Neuronal stem cell (in vitro differentiated cells): ENCODE measurements around the gene ABI3BP. TPM values are rescaled to one million over a fixed set of nuclear protein-coding genes. Genes with fewer than 3 reads are reported as not detected.

Source experiments
- DNase-seq: peaks from one replicate; pipeline ENCODE4 v3.0.0-alpha.2; 2013; ENCODE audit warnings: low spot score
- H2AFZ ChIP-seq: one replicate; pipeline ENCODE4 v1.6.1; 2013; ENCODE audit warnings: mild to moderate bottlenecking, low read length, inconsistent platforms
- H2AK5ac ChIP-seq: 2 replicates; pipeline ENCODE4 v1.6.1; 2013; ENCODE audit warnings: low read depth, mild to moderate bottlenecking, inconsistent platforms, low read length, moderate library complexity, mixed read lengths
- H2BK120ac ChIP-seq: 2 replicates; pipeline ENCODE4 v1.6.1; 2013; ENCODE audit warnings: low read depth, mild to moderate bottlenecking, inconsistent platforms, low read length, moderate library complexity, mixed read lengths
- H2BK12ac ChIP-seq: one replicate; pipeline ENCODE4 v1.6.1; 2013; ENCODE audit warnings: low read length, inconsistent platforms
- H2BK15ac ChIP-seq: 2 replicates; pipeline ENCODE4 v1.6.1; 2013; ENCODE audit warnings: mild to moderate bottlenecking, low read length, inconsistent platforms, mixed read lengths
- H2BK5ac ChIP-seq: one replicate; pipeline ENCODE4 v1.6.1; 2013; ENCODE audit warnings: inconsistent platforms, mild to moderate bottlenecking, low read length, moderate library complexity
- H3K14ac ChIP-seq: one replicate; pipeline ENCODE4 v1.6.1; 2013; ENCODE audit warnings: low read length, inconsistent platforms
- H3K18ac ChIP-seq: 2 replicates; pipeline ENCODE4 v1.6.1; 2013; ENCODE audit warnings: low read length, inconsistent platforms
- H3K23ac ChIP-seq: 2 replicates; pipeline ENCODE4 v1.6.1; 2013; ENCODE audit warnings: low read depth, mild to moderate bottlenecking, mixed read lengths, low read length, inconsistent platforms; ENCODE audit not compliant: poor library complexity
- H3K27ac ChIP-seq: replicated peaks from 3 replicates; pipeline ENCODE4 v1.5.1; 2013; ENCODE audit warnings: low read length, inconsistent platforms
- H3K27me3 ChIP-seq, 3 experiments: 2 replicates each; pipeline ENCODE4 v1.6.1; 2013; ENCODE audit warnings: low read length in 3 of 3, mild to moderate bottlenecking in 2 of 3, inconsistent platforms in 1 of 3, low read depth in 1 of 3, mixed read lengths in 1 of 3, moderate library complexity in 1 of 3; ENCODE audit not compliant: control insufficient read depth in 3 of 3, insufficient read depth in 3 of 3
- H3K36me3 ChIP-seq, 2 donors: replicated peaks in 1 of 2; 2 replicates each; pipeline ENCODE4 v1.6.1; 2013; ENCODE audit warnings: low read length in 2 of 2; ENCODE audit not compliant: control insufficient read depth in 2 of 2, insufficient read depth in 2 of 2
- H3K4ac ChIP-seq: 2 replicates; pipeline ENCODE4 v1.6.1; 2013; ENCODE audit warnings: inconsistent platforms, mild to moderate bottlenecking, low read length, moderate library complexity
- H3K4me1 ChIP-seq, 2 donors: 1 replicate in 1 of 2; 2 replicates in 1 of 2; pipeline ENCODE4 v1.6.1; 2013; ENCODE audit warnings: low read length in 2 of 2, low read depth in 1 of 2; ENCODE audit not compliant: control insufficient read depth in 2 of 2, insufficient read depth in 1 of 2
- H3K4me2 ChIP-seq: one replicate; pipeline ENCODE4 v1.6.1; 2013; ENCODE audit warnings: mild to moderate bottlenecking, low read length, inconsistent platforms; ENCODE audit not compliant: insufficient read depth, poor library complexity, severe bottlenecking
- H3K4me3 ChIP-seq, 2 donors: 2 replicates each; pipeline ENCODE4 v1.5.1; 2013; ENCODE audit warnings: low read length in 2 of 2, mild to moderate bottlenecking in 2 of 2, inconsistent platforms in 1 of 2, moderate library complexity in 1 of 2
- H3K79me1 ChIP-seq: one replicate; pipeline ENCODE4 v1.6.1; 2013; ENCODE audit warnings: low read depth, mild to moderate bottlenecking, inconsistent platforms, low read length, moderate library complexity
- H3K9ac ChIP-seq: one replicate; pipeline ENCODE4 v1.6.1; 2013; ENCODE audit warnings: mild to moderate bottlenecking, low read depth, low read length, inconsistent platforms; ENCODE audit not compliant: poor library complexity
- H3K9me3 ChIP-seq, 2 donors: replicated peaks in 1 of 2; 2 replicates each; pipeline versions ENCODE3 to v1.6.1; 2013; ENCODE audit warnings: low read length in 2 of 2, mild to moderate bottlenecking in 2 of 2, inconsistent platforms in 1 of 2, low read depth in 1 of 2, mixed read lengths in 1 of 2, moderate library complexity in 1 of 2; ENCODE audit not compliant: control insufficient read depth in 2 of 2, insufficient read depth in 1 of 2
- H4K8ac ChIP-seq: one replicate; pipeline ENCODE4 v1.6.1; 2013; ENCODE audit warnings: low read depth, mild to moderate bottlenecking, inconsistent platforms, low read length, moderate library complexity
- H4K91ac ChIP-seq: one replicate; pipeline ENCODE4 v1.6.1; 2013; ENCODE audit warnings: low read length, low read depth, mild to moderate bottlenecking, inconsistent platforms; ENCODE audit not compliant: poor library complexity
- WGBS, 2 donors: extraction: QIAGEN DNeasy Blood & Tissue Kit; methylation state at CpG; one replicate each; pipeline ENCODE4 v1.1.7; 2013; ENCODE audit warnings: missing lambda C conversion rate in 2 of 2, mixed read lengths in 1 of 2; ENCODE audit not compliant: insufficient read length in 2 of 2, insufficient replicate concordance in 1 of 2; ENCODE audit errors: extremely low coverage in 2 of 2; 5-methylcytosine and 5-hydroxymethylcytosine counted together
- polyA plus RNA-seq, 2 experiments: library from polyadenylated mRNA; stranded (reverse); fragments of 200-250 nt; gene quantifications; one replicate each; pipeline ENCODE4 v1.2.3, GENCODE V29; 2013

ABI3BP gene, protein sequence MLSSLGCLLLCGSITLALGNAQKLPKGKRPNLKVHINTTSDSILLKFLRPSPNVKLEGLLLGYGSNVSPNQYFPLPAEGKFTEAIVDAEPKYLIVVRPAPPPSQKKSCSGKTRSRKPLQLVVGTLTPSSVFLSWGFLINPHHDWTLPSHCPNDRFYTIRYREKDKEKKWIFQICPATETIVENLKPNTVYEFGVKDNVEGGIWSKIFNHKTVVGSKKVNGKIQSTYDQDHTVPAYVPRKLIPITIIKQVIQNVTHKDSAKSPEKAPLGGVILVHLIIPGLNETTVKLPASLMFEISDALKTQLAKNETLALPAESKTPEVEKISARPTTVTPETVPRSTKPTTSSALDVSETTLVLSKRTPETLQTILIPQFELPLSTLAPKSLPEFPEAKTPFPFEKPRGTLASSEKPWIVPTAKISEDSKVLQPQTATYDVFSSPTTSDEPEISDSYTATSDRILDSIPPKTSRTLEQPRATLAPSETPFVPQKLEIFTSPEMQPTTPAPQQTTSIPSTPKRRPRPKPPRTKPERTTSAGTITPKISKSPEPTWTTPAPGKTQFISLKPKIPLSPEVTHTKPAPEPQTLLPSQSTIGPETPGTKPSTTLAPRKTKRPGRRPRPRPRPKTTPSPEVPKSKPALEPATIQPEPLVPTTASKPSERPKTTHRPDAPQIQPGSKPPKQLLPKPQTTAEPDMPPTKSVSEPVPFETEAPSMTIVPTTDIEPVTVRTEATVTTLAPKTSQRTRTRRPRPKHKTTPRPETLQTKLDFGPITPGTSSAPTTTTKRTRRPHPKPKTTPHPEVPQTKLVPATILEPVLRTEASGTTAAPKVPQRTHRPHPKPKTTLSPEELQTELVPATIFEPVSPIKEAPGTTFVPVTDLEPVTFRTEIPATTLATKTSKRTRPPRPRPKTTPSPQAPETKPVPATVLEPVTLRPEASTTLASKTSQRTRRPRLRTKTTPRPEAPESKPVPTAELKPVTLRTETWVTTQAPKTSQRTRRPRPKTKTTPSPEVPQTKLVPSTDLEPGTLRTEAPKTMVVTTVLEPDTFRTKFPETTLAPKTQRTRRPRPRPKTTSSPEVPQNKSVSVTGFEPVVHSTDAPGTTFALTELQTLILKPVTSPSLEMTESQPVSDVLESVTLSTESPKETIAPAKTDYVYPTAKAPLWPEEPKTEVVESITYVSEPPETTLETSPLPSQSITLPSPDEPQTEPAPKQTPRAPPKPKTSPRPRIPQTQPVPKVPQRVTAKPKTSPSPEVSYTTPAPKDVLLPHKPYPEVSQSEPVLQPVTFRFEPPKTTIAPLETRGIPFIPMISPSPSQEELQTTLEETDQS (N-terminal part only)
- 0.24 TPM for polyA plus RNA-seq (2013, experiment 1 of 2)
- 0.42 TPM for polyA plus RNA-seq (2013, experiment 2 of 2)

DNA sequence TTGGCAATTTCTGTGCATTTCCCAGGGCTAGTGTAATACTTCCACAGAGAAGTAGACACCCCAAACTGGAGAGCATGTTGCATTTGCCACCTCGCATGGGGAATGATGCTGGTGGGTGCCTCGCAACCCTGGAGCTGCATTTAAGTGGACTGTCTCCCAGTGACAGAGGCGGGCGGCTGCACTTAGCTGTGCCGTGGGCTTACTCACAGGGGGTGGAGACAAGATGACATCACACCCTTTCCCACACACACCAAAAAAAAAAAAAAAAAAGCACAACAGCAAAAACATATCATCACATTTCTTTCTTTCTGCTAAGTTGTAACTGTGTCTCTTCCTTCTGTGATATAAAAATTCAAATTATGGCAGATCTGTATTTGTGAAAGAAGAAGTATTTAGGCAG, at the start of gene ABI3BP:
Gene ABI3BP (minus strand): TSS at position 113 of the 400 bp plus-strand sequence. CDS start 37 bp downstream, at position 76.
- Histone ChIP-seq H3K14ac (no peak within 1 kb of the TSS), H3K18ac (peak within 1 kb of the TSS; percentile 29), H2BK120ac (no peak within 1 kb of the TSS), H3K9me3 (no peaks in the 10 kb centered on the region), H2BK5ac (no peak within 1 kb of the TSS), H3K23ac (no peak within 1 kb of the TSS), H3K79me1 (no peaks in the 10 kb centered on the region), H4K8ac (no peak within 1 kb of the TSS), H3K4ac (no peak within 1 kb of the TSS), H3K4me2 (no peak within 1 kb of the TSS), H2AFZ (peak within 1 kb of the TSS; percentile 52), H2AK5ac (no peak within 1 kb of the TSS), H2BK15ac (no peak within 1 kb of the TSS), H3K4me3 (no peak within 1 kb of the TSS), H3K36me3 (no peaks in the 10 kb centered on the region), H2BK12ac (no peak within 1 kb of the TSS), H3K4me1 (peaks cover 0 to 3% of the 10 kb centered on the region in 2 donors), H3K9ac (no peak within 1 kb of the TSS), H3K27me3 (no peaks in the 10 kb centered on the region), H3K27ac (no peak within 1 kb of the TSS), H4K91ac (no peak within 1 kb of the TSS)
- no peak for DNase-seq
- no CpG with 5 or more reads among the region's 5 CpGs for WGBS, 2 donors

DNA sequence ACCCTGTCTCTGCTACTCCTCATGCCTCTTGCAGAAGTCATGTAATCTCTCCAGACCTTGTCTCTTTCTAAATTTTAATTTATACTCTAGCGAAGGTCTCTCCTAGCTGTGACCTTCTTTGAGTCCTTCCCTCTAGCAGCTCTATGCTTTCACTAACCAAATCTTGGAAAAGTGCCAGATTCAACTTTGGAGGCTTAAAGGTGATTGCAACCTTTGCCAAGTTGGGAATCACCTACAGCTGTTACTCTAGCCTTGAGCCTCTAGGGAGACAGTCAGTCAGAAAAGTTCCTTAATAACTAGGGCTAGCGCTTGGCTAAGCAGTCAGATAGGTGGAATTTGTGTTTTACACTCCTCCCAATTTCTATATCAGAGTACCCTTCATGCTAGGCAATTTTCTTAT, 46.1 kb upstream of the ABI3BP start:
- Histone ChIP-seq H4K91ac (no peak overlapping the region), H2BK120ac (no peak overlapping the region), H3K4me3 (no peak overlapping the region), H3K9me3 (no peaks in the 10 kb centered on the region), H2AK5ac (no peak overlapping the region), H3K27me3 (no peaks in the 10 kb centered on the region), H2BK12ac (no peak overlapping the region), H3K9ac (no peak overlapping the region), H3K4me2 (no peak overlapping the region), H2BK15ac (no peak overlapping the region), H3K4me1 (peaks cover 4 to 6% of the 10 kb centered on the region in 2 donors), H3K18ac (no peak overlapping the region), H3K23ac (no peak overlapping the region), H3K4ac (no peak overlapping the region), H3K36me3 (no peaks in the 10 kb centered on the region), H3K79me1 (no peaks in the 10 kb centered on the region), H2BK5ac (no peak overlapping the region), H4K8ac (no peak overlapping the region), H2AFZ (no peak overlapping the region), H3K27ac (no peak overlapping the region), H3K14ac (no peak overlapping the region)
- no CpG with 5 or more reads among the region's 2 CpGs for WGBS, 2 donors
- DNase-seq = no peak

DNA sequence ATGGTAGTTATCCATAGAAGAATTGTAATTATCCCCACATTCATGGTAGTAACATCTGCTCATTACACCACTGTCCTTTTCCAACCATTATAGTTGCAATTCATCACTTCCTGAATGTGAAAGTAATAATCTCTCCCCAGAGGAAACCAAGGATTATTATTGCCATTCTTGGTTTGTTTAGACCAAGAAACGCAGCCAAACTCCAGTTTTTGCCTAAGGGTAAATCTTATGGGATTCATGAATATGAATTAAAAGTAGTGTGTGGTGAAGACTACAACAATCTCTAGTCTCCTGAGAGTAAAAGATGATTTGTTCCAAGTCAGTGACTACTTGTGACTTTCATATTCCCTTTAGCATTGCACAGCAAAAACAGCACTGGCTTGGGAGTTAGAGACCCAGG, 45.7 kb upstream of the ABI3BP start:
- Histone ChIP-seq H3K23ac (no peak overlapping the region), H3K9me3 (no peaks in the 10 kb centered on the region), H2AK5ac (no peak overlapping the region), H4K91ac (no peak overlapping the region), H3K4me2 (no peak overlapping the region), H2BK12ac (no peak overlapping the region), H2BK5ac (no peak overlapping the region), H3K36me3 (no peaks in the 10 kb centered on the region), H3K27ac (no peak overlapping the region), H3K27me3 (no peaks in the 10 kb centered on the region), H4K8ac (no peak overlapping the region), H2BK120ac (no peak overlapping the region), H3K4me3 (no peak overlapping the region), H2BK15ac (no peak overlapping the region), H3K4ac (no peak overlapping the region), H3K14ac (no peak overlapping the region), H3K18ac (no peak overlapping the region), H3K9ac (no peak overlapping the region), H3K79me1 (no peaks in the 10 kb centered on the region), H2AFZ (no peak overlapping the region), H3K4me1 (peaks cover 4 to 6% of the 10 kb centered on the region in 2 donors)
- DNase-seq = no peak
- WGBS, 2 donors = no CpG with 5 or more reads among the region's 1 CpG
